Measurements from ENCODE around the gene ARL2BP. TPM values are rescaled to one million over a fixed set of nuclear protein-coding genes. Genes with fewer than 3 reads are reported as not detected.

ARL2BP gene
- total RNA-seq, 1 donor from 2014 or later = 35.9 TPM

DNA sequence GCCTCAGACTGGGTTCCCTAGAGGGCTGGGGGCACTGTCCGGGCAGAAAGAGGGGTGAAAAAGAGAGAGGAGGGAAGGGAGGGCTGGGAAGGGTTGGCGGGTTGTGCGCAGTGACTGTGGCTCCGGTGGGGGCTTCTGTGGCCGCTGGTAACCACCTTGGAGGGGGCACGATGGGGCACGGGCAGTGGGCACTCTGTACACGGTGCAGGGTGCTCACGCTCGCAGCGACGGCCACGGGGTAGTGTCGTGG lies 38.8 kb downstream of the ARL2BP start:
- peaks cover 5% of the 10 kb centered on the region for H3K4me1 Mint-ChIP-seq
- no peaks in the 10 kb centered on the region for H3K9me3 Mint-ChIP-seq
- H3K27ac Mint-ChIP-seq = no peak overlapping the region
- no peak for DNase-seq (ENCODE audit: low spot score in 2 of 2, unreplicated experiment in 2 of 2)
- no peaks in the 10 kb centered on the region for H3K36me3 Mint-ChIP-seq
- TF ChIP-seq, protein P1, sequence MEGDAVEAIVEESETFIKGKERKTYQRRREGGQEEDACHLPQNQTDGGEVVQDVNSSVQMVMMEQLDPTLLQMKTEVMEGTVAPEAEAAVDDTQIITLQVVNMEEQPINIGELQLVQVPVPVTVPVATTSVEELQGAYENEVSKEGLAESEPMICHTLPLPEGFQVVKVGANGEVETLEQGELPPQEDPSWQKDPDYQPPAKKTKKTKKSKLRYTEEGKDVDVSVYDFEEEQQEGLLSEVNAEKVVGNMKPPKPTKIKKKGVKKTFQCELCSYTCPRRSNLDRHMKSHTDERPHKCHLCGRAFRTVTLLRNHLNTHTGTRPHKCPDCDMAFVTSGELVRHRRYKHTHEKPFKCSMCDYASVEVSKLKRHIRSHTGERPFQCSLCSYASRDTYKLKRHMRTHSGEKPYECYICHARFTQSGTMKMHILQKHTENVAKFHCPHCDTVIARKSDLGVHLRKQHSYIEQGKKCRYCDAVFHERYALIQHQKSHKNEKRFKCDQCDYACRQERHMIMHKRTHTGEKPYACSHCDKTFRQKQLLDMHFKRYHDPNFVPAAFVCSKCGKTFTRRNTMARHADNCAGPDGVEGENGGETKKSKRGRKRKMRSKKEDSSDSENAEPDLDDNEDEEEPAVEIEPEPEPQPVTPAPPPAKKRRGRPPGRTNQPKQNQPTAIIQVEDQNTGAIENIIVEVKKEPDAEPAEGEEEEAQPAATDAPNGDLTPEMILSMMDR (IDR thresholded peaks at IDR 0.05; ENCODE audit: unreplicated experiment) = no peak
- H3K4me3 Mint-ChIP-seq = peak overlapping the region; percentile 64
- peaks cover 35% of the 10 kb centered on the region for H3K27me3 Mint-ChIP-seq (ENCODE audit: low read depth)

DNA sequence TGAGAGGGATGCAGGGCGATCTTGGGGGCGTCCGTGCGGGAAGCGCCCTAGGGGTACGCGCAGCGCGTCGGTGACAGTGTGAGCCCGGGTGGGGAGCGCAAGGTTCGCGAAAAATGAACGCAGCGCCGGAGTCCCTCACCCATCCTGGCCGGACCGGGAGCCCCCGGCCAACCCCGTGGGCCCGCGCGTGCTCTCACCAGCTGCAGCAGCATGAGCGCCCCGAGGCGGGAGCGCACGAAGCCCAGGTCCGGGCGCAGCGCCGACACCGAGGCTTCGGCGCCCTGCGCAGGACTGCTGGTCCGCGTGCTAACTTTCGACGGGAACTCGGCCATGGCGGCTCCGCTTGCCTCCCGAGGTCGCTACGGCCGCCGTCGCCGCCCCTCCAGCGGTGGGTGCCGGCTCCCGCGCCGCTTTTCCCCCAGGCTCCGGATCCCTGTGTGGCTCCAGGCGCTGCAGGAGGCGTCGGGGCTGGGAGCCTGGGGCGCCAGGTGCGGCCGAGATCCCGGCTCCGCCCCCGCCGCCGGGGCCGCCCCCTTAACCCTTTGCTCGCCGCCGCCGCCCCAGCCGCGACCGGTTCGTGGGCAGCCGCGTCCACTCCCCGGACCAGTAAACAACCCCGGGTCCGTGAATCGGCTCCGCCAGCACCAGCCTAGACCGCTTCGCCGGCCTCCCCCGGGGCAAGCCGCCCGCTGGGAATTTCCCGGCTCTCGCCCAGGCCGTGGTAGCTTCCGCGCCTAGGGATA lies 39.3 kb downstream of the ARL2BP start, which contains the start of gene PLLP:
TSS of gene PLLP (minus strand) at position 464 of the 743 bp plus-strand sequence. CDS start at position 332, 132 bp downstream.
- peak in 1 of 2 experiments; percentile 57 for DNase-seq (ENCODE audit: low spot score in 2 of 2, unreplicated experiment in 2 of 2)
- H3K27me3 Mint-ChIP-seq (ENCODE audit: low read depth) = peaks cover 35% of the 10 kb centered on the region
- H3K9me3 Mint-ChIP-seq = no peaks in the 10 kb centered on the region

DNA sequence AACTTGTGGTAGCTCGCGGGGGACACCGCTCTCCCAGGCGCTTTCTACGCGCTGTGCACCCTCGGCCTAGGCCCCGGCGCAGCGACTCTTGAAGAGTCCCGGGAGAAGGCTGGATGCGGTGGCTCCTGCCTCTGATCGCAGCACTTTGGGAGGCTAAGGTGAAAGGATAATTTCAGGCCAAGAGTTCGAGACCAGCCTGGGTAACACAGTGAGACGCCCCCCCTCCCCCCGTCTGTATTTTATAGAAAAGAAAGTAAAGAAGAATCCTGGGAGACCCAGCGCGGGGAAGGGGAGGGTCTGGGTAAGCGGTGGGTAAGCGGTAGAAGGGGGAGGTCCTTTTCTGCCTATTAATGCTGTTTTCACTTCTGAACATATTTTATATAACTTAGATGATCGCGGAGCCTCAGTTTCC lies 39.9 kb downstream of the ARL2BP start:
- no peak for DNase-seq (ENCODE audit: low spot score in 2 of 2, unreplicated experiment in 2 of 2)
- Mint-ChIP-seq H3K9me3 (no peaks in the 10 kb centered on the region), H3K27me3 (ENCODE audit: low read depth) (peaks cover 35% of the 10 kb centered on the region), H3K4me1 (peaks cover 5% of the 10 kb centered on the region), H3K36me3 (no peaks in the 10 kb centered on the region), H3K27ac (no peak overlapping the region), H3K4me3 (peak overlapping the region; percentile 66)
- TF ChIP-seq, protein P1 (IDR thresholded peaks at IDR 0.05; ENCODE audit: unreplicated experiment) = no peak

More for the DNA sequence above, 39.3 kb downstream of the ARL2BP start, which contains the start of gene PLLP:
- TF ChIP-seq, protein P1 (IDR thresholded peaks at IDR 0.05; ENCODE audit: unreplicated experiment) = no peak
- peaks cover 5% of the 10 kb centered on the region for H3K4me1 Mint-ChIP-seq
- H3K4me3 Mint-ChIP-seq = peak within 1 kb of the TSS; percentile 66
- no peak within 1 kb of the TSS for H3K27ac Mint-ChIP-seq
- no peaks in the 10 kb centered on the region for H3K36me3 Mint-ChIP-seq

DNA sequence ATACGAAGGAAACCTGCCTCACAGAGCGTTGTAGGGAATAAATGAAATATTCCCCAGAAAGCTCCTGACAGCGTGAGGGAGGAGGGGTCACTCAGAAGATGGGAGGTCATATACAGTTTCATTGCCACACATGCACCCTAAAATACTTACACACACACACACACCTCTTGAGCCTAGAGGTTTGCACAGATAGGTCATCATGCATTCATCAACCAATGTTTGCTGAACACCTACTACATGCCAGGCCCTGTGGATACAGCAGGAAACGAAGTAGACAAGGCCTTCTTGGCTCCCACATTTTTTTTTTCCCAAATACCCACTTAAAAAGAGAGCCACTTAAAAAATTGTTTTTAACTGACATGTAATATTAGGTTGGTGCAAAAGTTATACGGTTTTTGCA lies 40.3 kb downstream of the ARL2BP start:
- no peak for DNase-seq (ENCODE audit: low spot score in 2 of 2, unreplicated experiment in 2 of 2)
- TF ChIP-seq, protein P1 (IDR thresholded peaks at IDR 0.05; ENCODE audit: unreplicated experiment) = no peak
- Mint-ChIP-seq H3K36me3 (no peaks in the 10 kb centered on the region), H3K4me1 (peaks cover 5% of the 10 kb centered on the region), H3K4me3 (peak overlapping the region; percentile 66), H3K27me3 (ENCODE audit: low read depth) (peaks cover 35% of the 10 kb centered on the region), H3K9me3 (no peaks in the 10 kb centered on the region), H3K27ac (no peak overlapping the region)

DNA sequence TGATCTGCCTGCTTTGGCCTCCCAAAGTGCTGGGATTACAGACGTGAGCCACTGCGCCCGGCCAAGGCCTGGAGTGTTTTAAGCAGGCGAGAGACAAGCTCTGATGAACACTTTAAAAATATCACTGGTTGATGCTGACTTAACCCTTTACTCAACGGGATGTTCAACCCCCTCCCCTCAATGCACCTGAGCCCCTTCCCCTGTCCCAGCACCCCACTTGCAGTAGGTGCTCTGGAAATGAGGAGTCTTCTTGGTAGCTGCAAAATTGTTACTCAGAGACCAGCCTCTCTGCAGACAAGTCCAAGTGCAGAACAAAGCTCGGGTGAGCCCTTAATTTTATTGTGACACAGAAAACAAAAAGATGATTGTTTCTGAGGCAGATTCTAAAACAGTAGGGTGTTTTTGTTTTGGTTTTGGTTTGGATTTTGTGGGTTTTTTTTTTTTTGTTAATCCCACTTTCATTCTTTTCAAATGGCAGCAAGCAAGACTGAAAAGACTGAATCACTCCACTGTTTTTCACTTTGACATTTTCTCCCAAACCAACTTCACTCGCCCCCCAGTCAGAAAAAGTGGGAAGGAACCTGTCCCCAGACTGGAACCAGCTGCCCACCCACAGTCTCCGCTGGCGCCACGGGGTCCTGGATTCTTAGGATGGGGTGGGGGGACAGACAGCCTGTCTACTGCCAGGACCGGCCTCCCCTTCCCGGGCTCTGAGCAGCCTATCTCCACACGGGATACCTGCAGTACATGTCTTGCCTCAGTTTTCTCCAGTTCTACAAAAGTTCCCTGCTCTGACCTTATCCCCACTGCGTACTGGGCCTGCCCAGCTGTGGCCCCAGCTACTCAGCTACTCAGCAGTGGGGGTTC lies 44.6 kb downstream of the ARL2BP start:
- no peaks in the 10 kb centered on the region for H3K36me3 Mint-ChIP-seq
- no peak overlapping the region for H3K27ac Mint-ChIP-seq
- TF ChIP-seq, protein P1 (IDR thresholded peaks at IDR 0.05; ENCODE audit: unreplicated experiment) = no peak
- no peaks in the 10 kb centered on the region for H3K4me1 Mint-ChIP-seq
- H3K9me3 Mint-ChIP-seq = no peaks in the 10 kb centered on the region
- no peak for DNase-seq (ENCODE audit: low spot score in 2 of 2, unreplicated experiment in 2 of 2)
- H3K4me3 Mint-ChIP-seq = no peak overlapping the region
- H3K27me3 Mint-ChIP-seq (ENCODE audit: low read depth) = peaks cover 9% of the 10 kb centered on the region
